Upper lobe of left lung (tissue), 6 donors: ENCODE measurements around the gene EXOC7. TPM values are rescaled to one million over a fixed set of nuclear protein-coding genes. Genes with fewer than 3 reads are reported as not detected.
A peak's percentile ranks its signal among the peaks of the same experiment; 100 is the strongest.

Experiments used
- ATAC-seq, 2 donors: fragments of 200-7000 bp; cut with Tn5 transposase; one replicate each; pipeline ENCODE4 v1.9.1; 2022; ENCODE audit warnings: mild to moderate bottlenecking in 2 of 2, moderate library complexity in 2 of 2; ENCODE audit not compliant: low FRiP score in 2 of 2
- DNase-seq, 2 donors: peaks; one replicate each; pipeline ENCODE4 v3.0.0-alpha.2; 2019 to 2020
- H3K27ac ChIP-seq, 4 donors: fragments of 200-600 bp; sonication (generic); one replicate each; pipeline ENCODE4 v1.5.1; 2016 to 2019
- H3K27me3 ChIP-seq, 4 donors: fragments of 200-600 bp; sonication (generic); one replicate each; pipeline ENCODE4 v1.5.1; 2017 to 2019
- H3K36me3 ChIP-seq, 4 donors: fragments of 200-600 bp; sonication (generic); one replicate each; pipeline ENCODE4 v1.5.1; 2016 to 2019
- H3K4me1 ChIP-seq, 4 donors: fragments of 200-600 bp; sonication (generic); one replicate each; pipeline ENCODE4 v1.5.1; 2018 to 2019
- H3K4me3 ChIP-seq, 4 donors: fragments of 200-600 bp; sonication (generic); one replicate each; pipeline ENCODE4 v1.5.1; 2017 to 2019; ENCODE audit warnings: mild to moderate bottlenecking in 2 of 4, moderate library complexity in 1 of 4
- H3K9me3 ChIP-seq, 4 donors: fragments of 200-600 bp; sonication (generic); one replicate each; pipeline ENCODE4 v1.5.1; 2018 to 2019
- EP300 ChIP-seq, 4 donors: sonication (generic); formaldehyde crosslinking; IDR thresholded peaks; one replicate each; pipeline ENCODE4 v1.5.1; 2017; ENCODE audit warnings: antibody characterized with exemption in 4 of 4, control low read depth in 2 of 4
- POLR2A ChIP-seq, 4 donors: fragments of 450-650 bp; IDR thresholded peaks; one replicate each; pipeline ENCODE4 v1.5.1; 2016 to 2017; ENCODE audit warnings: antibody characterized with exemption in 4 of 4, mild to moderate bottlenecking in 2 of 4
- POLR2AphosphoS5 ChIP-seq, 2 donors: sonication (generic); formaldehyde crosslinking; IDR thresholded peaks; one replicate each; pipeline ENCODE4 v1.5.1; 2017; ENCODE audit warnings: antibody characterized with exemption in 2 of 2
- WGBS, 2 donors: methylation state at CpG; one replicate each; pipeline ENCODE4 v1.1.5; 2017 to 2018; 5-methylcytosine and 5-hydroxymethylcytosine counted together
- total RNA-seq, 6 donors: library from RNA; depleted of rRNA in 4 of 6; stranded (reverse); fragments of >200 nt in 4 of 6; gene quantifications; one replicate each; pipeline versions ENCODE4 v1.1.0 to v1.2.1, GENCODE V29; 2016 to 2021
- TF ChIP-seq, protein P1 (sequence below), 6 experiments: fragments of 450-650 bp in 4 of 6; fragments of 200-600 bp in 2 of 6; sonication (generic) in 2 of 6; IDR thresholded peaks; one replicate each; pipeline ENCODE4 v1.5.1; 2016 to 2019; ENCODE audit warnings: antibody characterized with exemption in 6 of 6
- donor health status: DM: no; HTN: no; CAD: no; lungs with moderate emphysema.
- donor health status: DM: no; HTN: yes; CAD: no; lungs with severe emphysema.

EXOC7 gene
- total RNA-seq, 6 donors from 2014 or later, result 69.4 to 233 (median 103) TPM

DNA sequence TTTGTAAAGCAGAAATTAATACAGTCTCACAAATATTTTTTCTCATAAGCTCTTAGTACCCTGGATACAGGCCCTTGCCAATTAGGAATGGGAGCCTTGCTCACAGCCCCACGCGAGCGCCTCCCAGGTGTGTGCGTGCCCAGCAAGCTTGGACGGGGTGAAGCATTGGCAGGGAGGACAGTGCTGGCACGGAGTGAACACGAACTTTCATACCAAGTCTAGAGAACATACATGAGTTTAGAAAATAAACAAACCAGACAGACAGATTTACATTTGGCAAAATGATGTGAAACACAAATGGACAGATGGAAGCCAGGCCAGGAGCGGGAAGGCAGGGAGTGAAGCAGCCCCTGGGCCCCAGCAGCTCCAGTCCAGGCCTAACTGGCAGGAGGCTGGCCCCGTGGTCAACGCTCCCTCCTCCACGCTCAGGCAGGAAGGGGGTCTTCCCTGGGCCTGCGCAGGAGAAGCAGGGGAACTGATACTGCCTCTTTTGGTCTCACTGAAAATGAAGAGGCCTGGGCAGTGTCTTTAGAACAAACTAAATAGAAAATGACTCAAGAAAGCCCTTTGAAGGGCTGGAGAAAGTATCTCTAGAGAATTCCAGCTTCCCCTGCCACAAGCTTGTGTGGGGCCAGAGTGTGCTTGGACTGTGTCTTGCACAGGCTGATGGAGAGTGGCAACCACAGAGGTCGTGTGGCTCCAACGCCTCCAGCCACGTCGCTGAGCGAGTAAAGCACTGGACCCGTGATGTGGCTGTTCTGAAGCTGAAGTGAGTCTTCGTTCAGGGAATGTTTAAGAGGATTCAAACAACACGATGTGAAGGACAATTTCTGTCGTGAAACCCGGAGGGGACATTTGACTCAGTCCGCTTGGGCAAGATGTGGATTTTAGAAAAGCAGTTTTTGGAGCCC lies 47.4 kb upstream of the EXOC7 start:
- Histone ChIP-seq H3K9me3 (no peaks in the 10 kb centered on the region), H3K27ac (no peak overlapping the region), H3K4me3 (no peak overlapping the region), H3K27me3 (no peaks in the 10 kb centered on the region), H3K36me3 (no peaks in the 10 kb centered on the region), H3K4me1 (peaks cover 5 to 10% (median 8%) of the 10 kb centered on the region in 4 donors)
- DNase-seq (no peak), ATAC-seq (no peak)
- 91% methylated on average over 23 of the region's 23 CpGs for WGBS, 2 donors
- TF ChIP-seq POLR2AphosphoS5 (IDR thresholded peaks at IDR 0.05), result no peak
- TF ChIP-seq, protein P1, sequence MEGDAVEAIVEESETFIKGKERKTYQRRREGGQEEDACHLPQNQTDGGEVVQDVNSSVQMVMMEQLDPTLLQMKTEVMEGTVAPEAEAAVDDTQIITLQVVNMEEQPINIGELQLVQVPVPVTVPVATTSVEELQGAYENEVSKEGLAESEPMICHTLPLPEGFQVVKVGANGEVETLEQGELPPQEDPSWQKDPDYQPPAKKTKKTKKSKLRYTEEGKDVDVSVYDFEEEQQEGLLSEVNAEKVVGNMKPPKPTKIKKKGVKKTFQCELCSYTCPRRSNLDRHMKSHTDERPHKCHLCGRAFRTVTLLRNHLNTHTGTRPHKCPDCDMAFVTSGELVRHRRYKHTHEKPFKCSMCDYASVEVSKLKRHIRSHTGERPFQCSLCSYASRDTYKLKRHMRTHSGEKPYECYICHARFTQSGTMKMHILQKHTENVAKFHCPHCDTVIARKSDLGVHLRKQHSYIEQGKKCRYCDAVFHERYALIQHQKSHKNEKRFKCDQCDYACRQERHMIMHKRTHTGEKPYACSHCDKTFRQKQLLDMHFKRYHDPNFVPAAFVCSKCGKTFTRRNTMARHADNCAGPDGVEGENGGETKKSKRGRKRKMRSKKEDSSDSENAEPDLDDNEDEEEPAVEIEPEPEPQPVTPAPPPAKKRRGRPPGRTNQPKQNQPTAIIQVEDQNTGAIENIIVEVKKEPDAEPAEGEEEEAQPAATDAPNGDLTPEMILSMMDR (IDR thresholded peaks at IDR 0.05), result no peak
- no peak for TF ChIP-seq EP300 (IDR thresholded peaks at IDR 0.05)
- TF ChIP-seq POLR2A (IDR thresholded peaks at IDR 0.05), result no peak

DNA sequence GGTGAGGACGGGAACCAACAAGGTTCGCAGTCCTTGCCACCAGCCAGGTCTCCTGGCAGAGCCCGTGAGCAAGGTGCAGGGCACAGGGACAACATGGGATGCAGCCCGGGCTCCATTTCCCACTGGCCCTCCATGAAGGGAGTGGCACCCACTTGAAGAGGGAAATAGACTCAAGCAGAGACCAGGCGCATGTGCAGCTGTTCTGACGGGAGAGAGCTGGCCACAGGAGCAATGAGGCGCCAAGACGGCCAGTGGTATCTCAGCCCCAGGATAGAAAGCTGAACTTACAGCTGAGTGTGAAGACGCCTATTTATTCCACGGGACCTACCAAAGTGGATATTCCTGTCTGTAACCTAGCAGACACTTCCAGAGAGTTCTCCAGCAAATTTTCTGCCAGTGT lies 45.6 kb upstream of the EXOC7 start:
- ATAC-seq (no peak), DNase-seq (no peak)
- WGBS, 2 donors, result 84 to 88% methylated on average over 10 of the region's 10 CpGs
- H3K4me3 ChIP-seq, result no peak overlapping the region
- no peaks in the 10 kb centered on the region for H3K27me3 ChIP-seq
- H3K36me3 ChIP-seq, result no peaks in the 10 kb centered on the region
- TF ChIP-seq POLR2A (IDR thresholded peaks at IDR 0.05) (no peak), EP300 (IDR thresholded peaks at IDR 0.05) (no peak), POLR2AphosphoS5 (IDR thresholded peaks at IDR 0.05) (no peak)
- TF ChIP-seq, protein P1 (IDR thresholded peaks at IDR 0.05), result no peak
- peaks cover 22 to 24% (median 22%) of the 10 kb centered on the region in 4 donors for H3K4me1 ChIP-seq
- no peak overlapping the region for H3K27ac ChIP-seq
- no peaks in the 10 kb centered on the region for H3K9me3 ChIP-seq

DNA sequence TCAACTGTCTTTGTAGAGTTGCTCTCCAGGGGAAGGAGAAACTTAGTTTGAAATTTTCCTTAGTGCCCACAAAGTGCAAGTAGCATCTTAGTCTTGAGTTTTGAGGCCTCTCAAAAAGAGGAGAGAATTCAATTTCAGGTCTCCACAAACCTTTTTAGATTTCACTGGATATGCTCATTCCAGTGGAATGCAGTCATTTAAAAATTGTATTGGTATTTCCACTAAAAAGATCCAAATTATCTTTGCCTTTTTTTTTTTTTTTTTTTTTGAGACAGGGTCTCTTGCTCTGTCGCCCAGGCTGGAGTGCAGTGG lies 44.4 kb upstream of the EXOC7 start:
- no peaks in the 10 kb centered on the region for H3K9me3 ChIP-seq
- WGBS, 2 donors, result 94 to 100% methylated on average over 1 of the region's 1 CpG
- H3K27me3 ChIP-seq, result no peaks in the 10 kb centered on the region
- no peaks in the 10 kb centered on the region for H3K36me3 ChIP-seq
- H3K27ac ChIP-seq, result no peak overlapping the region
- no peak for TF ChIP-seq POLR2A (IDR thresholded peaks at IDR 0.05)
- TF ChIP-seq, protein P1 (IDR thresholded peaks at IDR 0.05), result peak in 1 of 6 experiments; percentile 3
- DNase-seq (no peak), ATAC-seq (no peak)
- H3K4me1 ChIP-seq, result peaks cover 22 to 37% (median 31%) of the 10 kb centered on the region in 4 donors
- H3K4me3 ChIP-seq, result no peak overlapping the region

DNA sequence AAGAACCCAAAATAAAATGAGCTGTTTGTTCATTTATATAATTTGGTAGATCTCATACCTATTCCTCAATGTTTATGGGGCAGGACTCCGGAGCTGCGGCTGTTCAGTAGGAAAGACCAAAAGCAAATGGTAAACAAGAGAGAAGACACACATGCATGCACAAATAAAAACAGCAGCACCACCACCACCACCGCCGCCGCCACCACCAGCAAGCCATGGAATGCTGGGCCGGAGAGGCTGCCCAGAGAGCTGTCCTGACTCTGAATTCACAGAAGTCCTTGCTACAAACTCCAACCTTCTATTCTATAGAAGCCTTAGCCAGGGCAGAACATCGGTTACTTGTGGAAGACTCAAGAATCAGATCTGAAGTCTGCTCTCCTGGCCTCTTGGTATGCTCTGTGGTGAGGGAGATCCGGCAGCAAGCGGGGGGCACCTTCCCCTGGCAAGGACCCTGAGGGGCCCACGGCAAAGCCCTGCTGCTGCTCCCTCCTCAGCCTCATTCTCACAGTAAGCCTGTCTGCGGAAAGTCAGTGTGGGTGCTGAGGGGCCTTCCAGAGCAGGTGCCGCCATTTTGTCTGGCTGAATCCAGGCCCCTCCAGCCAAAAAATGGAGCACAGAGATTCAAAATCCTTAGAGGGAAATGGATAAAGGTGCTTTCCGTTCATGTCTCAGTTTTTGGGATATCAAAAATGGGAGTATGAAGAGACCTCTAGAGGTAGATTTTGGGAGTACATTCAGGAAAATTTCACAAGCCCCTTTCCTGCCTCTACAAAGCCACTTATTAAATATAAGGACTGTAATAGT lies 43.8 kb upstream of the EXOC7 start:
- TF ChIP-seq EP300 (IDR thresholded peaks at IDR 0.05), result no peak
- TF ChIP-seq, protein P1 (IDR thresholded peaks at IDR 0.05), result peak; percentile 24 to 61 (median 58)
- no peak for TF ChIP-seq POLR2A (IDR thresholded peaks at IDR 0.05)
- no peak for TF ChIP-seq POLR2AphosphoS5 (IDR thresholded peaks at IDR 0.05)
- ATAC-seq (no peak), DNase-seq (no peak)

More for the DNA sequence above, 43.8 kb upstream of the EXOC7 start:
- Histone ChIP-seq H3K9me3 (no peaks in the 10 kb centered on the region), H3K27ac (no peak overlapping the region), H3K36me3 (no peaks in the 10 kb centered on the region), H3K4me3 (no peak overlapping the region), H3K27me3 (no peaks in the 10 kb centered on the region), H3K4me1 (peaks cover 22 to 38% (median 31%) of the 10 kb centered on the region in 4 donors)
- 78 to 83% methylated on average over 13 of the region's 13 CpGs for WGBS, 2 donors
